SK-MEL-5 (cell line): ENCODE measurements around the gene APOB. TPM values are rescaled to one million over a fixed set of nuclear protein-coding genes. Genes with fewer than 3 reads are reported as not detected.

Experiments used
- DNase-seq: peaks from one replicate; pipeline ENCODE4 v3.0.0-alpha.2; 2016; ENCODE audit warnings: low read depth, low spot score
- in situ Hi-C: cut with HindIII; loops from 2 replicates; pipeline ENCODE4 v1.10.0; 2016; ENCODE audit warnings: low sequenced_read_pairs, high pct_unique_total_duplicates, low pct_unique_long_range_greater_than_20kb
- total RNA-seq: library from RNA; depleted of rRNA; stranded (reverse); fragments of >200 nt; shearing (Covaris generic); gene quantifications from 2 replicates; pipeline ENCODE4 v1.2.3, GENCODE V29; 2014

Gene APOB
- total RNA-seq, 1 experiment from 2014 or later, result not detected

- DNase-seq, result no peak
- in situ Hi-C loops, result no loop called here
Observed at GRCh38 chr2:20977520-20978180, 66.2 kb downstream of the APOB start.

- in situ Hi-C loops, result no loop called here
Observed at GRCh38 chr2:20976527-20976926, 67.3 kb downstream of the APOB start.

GRCh38 chr2:20972792-20973565 is 70.9 kb downstream of the APOB start:
- in situ Hi-C loops, result no loop called here
- DNase-seq, result no peak

More at GRCh38 chr2:20976527-20976926, 67.3 kb downstream of the APOB start:
- no peak for DNase-seq

GRCh38 chr2:20972110-20972509 is 71.8 kb downstream of the APOB start:
- DNase-seq, result no peak
- in situ Hi-C loops, result no loop called here

GRCh38 chr2:20970068-20970467 is 73.8 kb downstream of the APOB start:
- no peak for DNase-seq
- in situ Hi-C loops, result no loop called here

- DNase-seq, result no peak
- in situ Hi-C loops, result no loop called here
Observed at GRCh38 chr2:20966061-20966595, 77.7 kb downstream of the APOB start.

GRCh38 chr2:20965221-20965620 is 78.7 kb downstream of the APOB start:
- in situ Hi-C loops, result no loop called here
- no peak for DNase-seq

- DNase-seq, result no peak
- in situ Hi-C loops, result no loop called here
Observed at GRCh38 chr2:20963867-20964266, 80.0 kb downstream of the APOB start.

GRCh38 chr2:20962939-20963557 is 80.8 kb downstream of the APOB start:
- peak; percentile 84 for DNase-seq
- in situ Hi-C loops, result no loop called here

GRCh38 chr2:20961858-20962257 is 82.0 kb downstream of the APOB start:
- DNase-seq, result no peak
- in situ Hi-C loops, result no loop called here

GRCh38 chr2:20960003-20960402 is 83.9 kb downstream of the APOB start:
- in situ Hi-C loops, result no loop called here
- DNase-seq, result no peak

GRCh38 chr2:20959252-20959651 is 84.6 kb downstream of the APOB start:
- in situ Hi-C loops, result no loop called here
- DNase-seq, result no peak

GRCh38 chr2:20957788-20958525 is 85.9 kb downstream of the APOB start:
- DNase-seq, result no peak
- in situ Hi-C loops, result no loop called here

- DNase-seq, result no peak
- in situ Hi-C loops, result no loop called here
Observed at GRCh38 chr2:20955277-20956026, 88.4 kb downstream of the APOB start.

- no peak for DNase-seq
- in situ Hi-C loops, result no loop called here
Observed at GRCh38 chr2:20953146-20953824, 90.6 kb downstream of the APOB start.
